Nephron progenitor cell (in vitro differentiated cells): Measurements from ENCODE around the gene GSKIP.

Experiments used
- DNase-seq: peaks from one replicate; pipeline ENCODE4 v3.0.0; 2021
- H3K27ac Mint-ChIP-seq: 2 replicates; pipeline ENCODE4 v1.8.0; 2021; ENCODE audit warnings: mild to moderate bottlenecking, moderate library complexity, mixed read lengths
- H3K27me3 Mint-ChIP-seq: 2 replicates; pipeline ENCODE4 v1.8.0; 2021; ENCODE audit warnings: mild to moderate bottlenecking, low read depth, mixed read lengths; ENCODE audit not compliant: poor library complexity
- H3K36me3 Mint-ChIP-seq: 2 replicates; pipeline ENCODE4 v1.8.0; 2021; ENCODE audit warnings: low read depth, mixed read lengths
- H3K4me1 Mint-ChIP-seq: 2 replicates; pipeline ENCODE4 v1.8.0; 2021; ENCODE audit warnings: mixed read lengths
- H3K4me3 Mint-ChIP-seq: 2 replicates; pipeline ENCODE4 v1.8.0; 2021; ENCODE audit warnings: mild to moderate bottlenecking, moderate library complexity, mixed read lengths
- H3K9me3 Mint-ChIP-seq: 2 replicates; pipeline ENCODE4 v1.8.0; 2021; ENCODE audit warnings: mild to moderate bottlenecking, moderate library complexity, mixed read lengths
- CTCF ChIP-seq: fragments of 200-600 bp; sonication (generic); IDR thresholded peaks from 2 replicates; pipeline ENCODE4 v1.5.0; 2021; ENCODE audit warnings: antibody characterized with exemption

The GSKIP gene

GRCh38 chr14:96398921-96399320 is 35.6 kb downstream of the GSKIP start:
- TF ChIP-seq CTCF: no peak
- no peak overlapping the region for H3K27ac Mint-ChIP-seq
- no peak overlapping the region for H3K4me3 Mint-ChIP-seq
- H3K4me1 Mint-ChIP-seq: peaks cover 7% of the 10 kb centered on the region
- peaks cover 11% of the 10 kb centered on the region for H3K27me3 Mint-ChIP-seq
- DNase-seq: no peak
- no peaks in the 10 kb centered on the region for H3K9me3 Mint-ChIP-seq
- no peaks in the 10 kb centered on the region for H3K36me3 Mint-ChIP-seq

DNA sequence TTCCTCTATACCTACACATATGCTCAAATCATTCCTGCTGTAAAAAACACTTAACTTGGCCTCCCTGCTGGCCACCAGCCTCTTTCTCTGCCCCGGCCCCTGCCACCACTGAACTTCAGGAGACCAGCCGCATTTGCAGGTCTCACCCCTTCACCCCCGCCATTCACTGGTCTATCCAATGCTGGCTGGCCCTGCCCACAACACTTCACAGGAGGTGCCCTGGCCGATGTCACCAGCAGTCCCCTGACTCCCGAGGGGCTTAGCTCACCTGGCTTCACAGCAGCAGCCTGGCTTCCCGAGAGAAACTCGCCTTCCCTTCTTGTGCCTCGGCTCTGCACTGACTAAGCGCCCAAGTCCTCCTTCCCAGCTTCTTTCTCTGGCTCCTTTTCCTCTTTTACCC is 36.1 kb downstream of the GSKIP start:
- Mint-ChIP-seq H3K9me3 (no peaks in the 10 kb centered on the region), H3K27ac (no peak overlapping the region), H3K4me3 (no peak overlapping the region), H3K27me3 (peaks cover 11% of the 10 kb centered on the region), H3K4me1 (peaks cover 7% of the 10 kb centered on the region), H3K36me3 (no peaks in the 10 kb centered on the region)
- no peak for TF ChIP-seq CTCF
- no peak for DNase-seq

GRCh38 chr14:96400495-96400894 is 37.2 kb downstream of the GSKIP start:
- H3K36me3 Mint-ChIP-seq: no peaks in the 10 kb centered on the region
- peaks cover 7% of the 10 kb centered on the region for H3K4me1 Mint-ChIP-seq
- H3K4me3 Mint-ChIP-seq: no peak overlapping the region

DNA sequence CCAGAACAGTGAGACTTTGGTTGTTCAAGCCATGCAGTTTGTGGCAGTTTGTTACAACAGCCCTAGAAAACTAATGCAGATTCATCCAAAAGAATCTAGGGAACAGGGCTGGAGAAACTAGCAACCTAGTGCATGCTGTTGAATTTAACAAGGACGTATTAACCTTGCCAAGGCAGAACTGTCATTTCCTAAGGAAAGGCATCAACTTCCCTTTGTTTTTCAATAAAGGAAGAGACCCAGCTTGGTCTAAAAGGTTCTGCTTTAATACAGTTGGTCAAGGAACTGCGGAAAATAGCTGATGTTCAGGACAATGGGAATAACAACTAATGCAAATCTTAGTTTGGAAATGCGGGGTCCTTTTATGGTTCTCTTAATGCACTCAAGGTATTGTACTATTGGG is 40.1 kb downstream of the GSKIP start:
- Mint-ChIP-seq H3K27me3 (no peaks in the 10 kb centered on the region), H3K36me3 (no peaks in the 10 kb centered on the region), H3K27ac (no peak overlapping the region), H3K4me3 (no peak overlapping the region), H3K4me1 (peaks cover 2% of the 10 kb centered on the region), H3K9me3 (no peaks in the 10 kb centered on the region)
- TF ChIP-seq CTCF: no peak
- no peak for DNase-seq

More at GRCh38 chr14:96400495-96400894, 37.2 kb downstream of the GSKIP start:
- no peak for TF ChIP-seq CTCF
- H3K9me3 Mint-ChIP-seq: no peaks in the 10 kb centered on the region
- DNase-seq: no peak
- H3K27ac Mint-ChIP-seq: no peak overlapping the region
- H3K27me3 Mint-ChIP-seq: peaks cover 5% of the 10 kb centered on the region

- TF ChIP-seq CTCF: no peak
- Mint-ChIP-seq H3K27me3 (no peaks in the 10 kb centered on the region), H3K27ac (no peak overlapping the region), H3K9me3 (no peaks in the 10 kb centered on the region), H3K36me3 (no peaks in the 10 kb centered on the region), H3K4me3 (no peak overlapping the region), H3K4me1 (peaks cover 4% of the 10 kb centered on the region)
- no peak for DNase-seq
Observed at GRCh38 chr14:96405677-96406076, 42.4 kb downstream of the GSKIP start.

DNA sequence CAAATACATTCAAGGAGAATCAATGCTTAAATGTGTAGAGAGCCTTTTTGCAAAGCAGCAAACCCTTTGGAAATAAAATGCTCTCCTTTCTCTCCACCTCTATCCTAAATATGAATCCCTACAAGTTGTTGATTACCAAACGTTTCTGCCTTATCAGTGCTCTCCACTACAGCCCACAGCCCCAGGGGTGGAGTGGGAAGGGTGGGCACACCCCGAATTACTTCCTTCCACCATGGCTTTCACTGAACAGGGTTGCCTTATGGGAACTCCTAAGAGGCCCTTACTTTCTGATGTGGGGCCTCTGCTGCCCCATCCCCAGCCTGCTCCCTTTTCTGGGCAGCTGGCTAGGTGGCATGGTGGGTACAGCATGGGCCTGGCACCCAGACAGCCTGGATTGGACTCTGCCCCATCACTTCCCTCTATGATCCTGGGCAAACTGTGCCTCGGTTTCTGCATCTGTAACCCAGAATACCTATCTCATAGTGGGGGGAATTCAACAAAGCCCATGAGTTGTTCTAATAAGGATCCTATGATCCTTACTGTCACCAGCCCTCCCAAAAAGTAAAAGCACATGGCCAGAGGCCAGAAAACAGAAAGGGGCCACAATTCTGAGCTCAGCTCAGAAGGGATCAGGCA is 44.7 kb downstream of the GSKIP start:
- no peak overlapping the region for H3K27ac Mint-ChIP-seq
- H3K9me3 Mint-ChIP-seq: no peaks in the 10 kb centered on the region
- no peak for TF ChIP-seq CTCF
- peaks cover 4% of the 10 kb centered on the region for H3K4me1 Mint-ChIP-seq
- no peak overlapping the region for H3K4me3 Mint-ChIP-seq
- no peaks in the 10 kb centered on the region for H3K27me3 Mint-ChIP-seq
- no peaks in the 10 kb centered on the region for H3K36me3 Mint-ChIP-seq
- no peak for DNase-seq
